Measurements from ENCODE around the gene TPCN2.
A peak's percentile ranks its signal among the peaks of the same experiment; 100 is the strongest.

TPCN2 gene

DNA sequence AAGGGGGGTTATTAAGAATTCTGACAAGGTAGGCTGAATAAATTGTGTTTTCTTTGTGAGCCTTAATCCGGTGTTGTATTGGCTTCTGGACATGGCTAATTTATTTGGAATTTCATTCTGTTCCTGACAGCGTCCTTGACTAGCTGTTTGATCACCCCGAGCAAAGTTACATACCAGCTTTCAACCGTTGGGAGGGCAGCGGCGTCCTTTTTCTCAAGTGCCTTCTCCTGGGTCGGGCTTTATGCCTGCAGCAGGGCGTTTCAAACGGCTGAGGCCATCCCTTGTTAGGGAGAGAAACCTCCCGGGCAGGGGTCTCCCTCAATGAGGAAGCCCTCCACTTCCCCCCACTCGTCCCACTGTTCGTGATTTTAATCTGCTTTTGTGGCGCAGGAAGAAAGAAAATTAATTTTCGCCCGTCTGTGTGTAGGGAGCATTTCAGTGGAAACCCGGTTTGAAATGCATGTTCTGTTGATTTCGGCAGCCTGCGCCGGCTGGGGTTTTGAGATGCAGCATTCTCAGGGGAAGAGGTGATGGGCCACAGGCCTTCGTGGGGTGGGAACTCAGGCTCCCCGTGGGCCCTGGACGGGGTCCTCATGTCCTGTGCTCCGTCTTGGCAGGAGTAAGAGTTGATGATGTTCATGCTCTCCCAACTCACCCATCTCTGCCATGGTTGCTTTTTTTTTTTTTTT, 104.1 kb downstream of the TPCN2 start:
- DNase-seq (ENCODE audit: low spot score), result no peak

GRCh38 chr11:69153661-69154060, 104.9 kb downstream of the TPCN2 start:
- no peak for DNase-seq (ENCODE audit: low spot score)

DNA sequence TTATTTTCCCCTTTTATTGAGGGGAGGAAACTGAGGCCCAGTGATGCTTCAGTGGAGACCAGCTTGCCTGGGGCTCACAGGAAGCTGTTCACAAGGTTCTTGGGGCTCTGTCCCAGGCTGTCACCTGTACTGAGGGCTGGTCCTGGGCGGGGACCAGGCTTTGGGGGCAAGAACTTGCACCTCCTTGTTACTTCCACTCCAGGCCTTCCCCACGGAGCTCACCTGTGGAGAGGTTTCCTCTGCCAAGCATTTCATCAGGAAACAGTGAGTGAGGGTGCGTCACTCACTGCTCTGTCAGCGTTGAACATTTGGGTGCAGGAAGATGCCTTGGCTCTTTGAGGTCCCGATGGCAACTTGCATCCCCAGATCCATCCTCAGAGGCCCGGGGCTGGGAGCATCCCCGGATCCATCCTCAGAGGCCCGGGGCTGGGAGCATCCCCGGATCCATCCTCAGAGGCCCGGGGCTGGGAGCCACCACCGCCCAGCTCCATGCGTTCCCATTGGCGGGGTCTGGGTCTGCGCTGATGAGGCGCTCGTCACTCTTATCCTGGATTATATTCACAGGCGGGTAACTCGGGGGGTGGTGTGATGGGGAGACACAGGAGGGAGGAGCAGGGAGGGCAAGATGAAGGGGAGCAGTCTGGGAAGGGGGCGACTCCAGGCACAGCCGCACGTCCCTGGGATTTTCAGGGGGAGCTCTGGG, 105.6 kb downstream of the TPCN2 start:
- no peak for DNase-seq (ENCODE audit: low spot score)

DNA sequence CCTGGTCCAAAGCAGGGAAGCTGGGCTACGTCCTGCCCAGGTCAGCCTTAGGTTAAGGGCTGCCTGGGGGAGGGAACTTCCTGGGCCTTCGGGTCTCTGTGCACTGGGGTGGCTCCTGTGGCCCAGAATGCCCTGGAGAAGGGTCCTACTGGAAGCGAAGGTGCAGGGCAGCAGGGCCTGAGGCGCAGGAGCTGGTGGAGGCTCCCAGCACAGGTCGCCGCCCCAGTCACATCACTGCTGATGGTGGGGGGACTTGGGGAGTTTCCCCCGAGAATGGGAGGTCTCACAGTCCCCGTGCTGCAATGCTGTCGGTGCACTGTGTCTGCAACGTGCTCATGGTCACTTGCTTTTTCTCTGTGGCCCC, 106.2 kb downstream of the TPCN2 start:
- DNase-seq (ENCODE audit: low spot score), result no peak

DNA sequence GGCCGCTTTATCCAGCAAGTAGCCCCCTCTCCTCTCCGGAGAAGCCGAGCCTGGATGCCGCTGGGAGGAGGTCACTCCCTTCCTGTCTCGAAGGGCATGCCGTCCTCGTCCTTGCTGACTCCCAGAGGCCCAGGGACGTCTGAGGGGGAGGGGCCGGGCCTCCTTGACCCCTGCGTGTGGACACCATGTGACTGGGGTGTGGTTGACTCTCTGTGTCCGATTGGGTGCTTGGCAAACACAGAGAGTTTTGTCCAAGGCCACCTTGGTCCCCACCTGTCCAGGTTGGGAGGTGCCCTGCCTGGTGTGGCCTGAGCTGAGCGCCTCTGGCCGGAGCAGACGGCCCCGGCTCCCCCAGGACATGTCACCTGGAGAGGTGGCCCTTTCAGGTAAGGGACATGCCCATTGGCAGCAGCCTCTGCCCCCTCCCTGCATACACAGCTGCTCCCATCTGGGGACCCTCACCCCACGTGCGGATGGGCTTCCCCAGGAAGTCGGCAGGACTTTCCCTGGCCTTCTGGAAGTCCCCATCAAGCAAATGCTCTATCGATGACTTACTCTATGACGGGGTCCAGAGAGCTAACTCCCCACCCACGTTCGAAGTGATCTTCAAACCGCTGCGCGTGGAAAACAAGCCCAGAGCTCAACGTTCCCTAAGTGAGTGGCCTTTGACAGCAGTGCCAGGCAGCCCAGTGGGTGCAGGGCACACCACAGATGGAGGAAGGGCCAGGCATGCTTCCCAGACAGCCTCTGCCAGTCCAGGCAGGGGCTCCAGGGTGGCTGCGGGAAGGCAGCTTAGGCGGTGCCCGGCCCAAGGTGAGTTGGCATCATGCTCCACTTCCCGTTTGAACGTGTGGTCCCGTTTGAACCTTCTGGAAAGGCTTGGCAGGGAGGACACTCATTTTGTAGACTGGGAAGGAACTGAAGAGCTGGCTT, 106.8 kb downstream of the TPCN2 start, which contains the start of gene SMIM38:
TSS of gene SMIM38 (plus strand) at position 634 of the 933 bp plus-strand sequence. CDS start 1,912 bp downstream, outside the sequence.
- no peak for DNase-seq (ENCODE audit: low spot score)

- DNase-seq (ENCODE audit: low spot score), result no peak
Measured at GRCh38 chr11:69156235-69156639, 107.5 kb downstream of the TPCN2 start.

DNA sequence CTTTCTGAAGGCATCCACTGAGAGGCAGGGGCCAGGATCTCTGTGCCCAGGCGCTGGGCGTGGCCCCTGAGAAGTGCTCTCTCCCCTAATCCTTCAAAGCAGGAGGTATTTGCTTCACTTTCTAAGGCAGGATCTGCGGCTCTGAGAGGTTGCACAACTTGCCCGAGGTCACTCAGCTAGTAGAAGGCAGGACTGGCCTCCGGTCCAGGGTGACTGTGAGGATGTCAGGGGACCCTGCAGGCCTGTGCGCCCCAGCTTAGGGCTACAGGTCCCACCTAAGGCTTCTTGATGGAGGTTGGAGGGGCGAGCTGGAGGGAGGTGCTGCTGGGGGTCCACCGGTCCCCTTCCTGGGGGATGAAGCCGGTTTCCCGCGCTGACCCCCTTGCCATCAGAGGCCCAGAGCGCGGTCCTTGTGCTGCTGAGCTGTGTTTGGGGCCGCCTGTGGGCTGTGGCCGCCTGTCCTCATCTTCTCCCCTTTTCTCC, 108.0 kb downstream of the TPCN2 start:
- DNase-seq (ENCODE audit: low spot score), result no peak

DNA sequence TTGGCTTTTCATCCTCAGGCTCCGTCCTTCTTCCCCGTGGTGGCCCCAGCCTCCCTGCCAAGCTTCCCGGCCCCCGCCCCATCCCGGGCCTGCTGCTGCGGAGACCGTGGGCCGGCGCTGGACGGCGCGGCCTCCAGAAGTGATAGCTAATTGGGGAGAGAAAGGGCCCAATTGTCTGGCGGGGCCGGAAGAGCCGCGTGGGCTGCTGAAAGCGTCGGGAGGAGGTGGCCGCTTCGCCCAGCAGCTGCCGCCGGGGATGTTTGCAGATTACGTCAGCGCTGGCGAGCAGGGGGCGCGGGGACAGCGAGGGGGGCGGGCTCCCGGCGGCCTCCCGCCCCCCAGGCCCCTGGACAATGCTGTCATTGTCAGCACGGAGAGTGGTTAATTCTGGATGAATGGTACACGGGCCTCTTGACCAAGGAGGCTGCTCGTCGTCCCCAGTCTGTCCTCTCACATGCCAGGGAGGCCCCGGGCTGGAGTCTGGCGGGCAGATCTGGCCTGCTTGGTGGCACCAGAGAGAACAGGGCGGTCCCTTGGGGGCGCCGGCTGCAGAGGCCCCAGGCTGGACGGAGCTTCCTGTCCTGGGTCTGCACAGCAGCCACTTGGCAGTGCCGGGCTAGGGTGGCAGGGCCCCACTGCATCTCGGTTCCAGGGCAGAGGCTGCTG, 108.6 kb downstream of the TPCN2 start:
- DNase-seq (ENCODE audit: low spot score), result peak; percentile 96

- no peak for DNase-seq (ENCODE audit: low spot score)
Measured at GRCh38 chr11:69157822-69158231, 109.1 kb downstream of the TPCN2 start.

- DNase-seq (ENCODE audit: low spot score), result peak; percentile 29
Measured at GRCh38 chr11:69158301-69159149, 109.8 kb downstream of the TPCN2 start.

GRCh38 chr11:69159150-69159852, 110.6 kb downstream of the TPCN2 start:
- no peak for DNase-seq (ENCODE audit: low spot score)

GRCh38 chr11:69160296-69161116, 111.8 kb downstream of the TPCN2 start:
- no peak for DNase-seq (ENCODE audit: low spot score)

- DNase-seq (ENCODE audit: low spot score), result no peak
Measured at GRCh38 chr11:69161117-69161407, 112.3 kb downstream of the TPCN2 start.

GRCh38 chr11:69162505-69162904, 113.8 kb downstream of the TPCN2 start:
- DNase-seq (ENCODE audit: low spot score), result no peak

GRCh38 chr11:69163842-69164241, 115.1 kb downstream of the TPCN2 start:
- DNase-seq (ENCODE audit: low spot score), result no peak

DNA sequence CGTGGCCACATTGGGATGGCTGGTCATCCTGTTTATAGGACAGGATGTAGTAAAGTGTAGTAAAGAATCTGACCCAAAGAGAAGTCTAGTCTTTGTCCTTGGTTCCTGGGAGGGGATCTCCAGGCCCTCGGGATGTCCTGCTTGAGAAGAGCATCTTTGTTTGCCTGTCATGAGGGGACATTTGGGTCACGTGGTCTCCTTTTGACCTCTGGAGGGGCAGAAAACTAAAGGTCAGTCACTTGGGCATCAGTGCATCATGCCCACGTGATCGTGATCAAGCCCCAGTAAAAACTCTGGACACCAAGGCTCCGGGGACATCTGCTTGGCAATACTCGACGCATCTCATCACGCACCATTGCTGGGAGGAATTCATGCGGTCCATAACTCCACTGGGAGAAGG, 116.1 kb downstream of the TPCN2 start:
- no peak for DNase-seq (ENCODE audit: low spot score)

- DNase-seq (ENCODE audit: low spot score), result no peak
Measured at GRCh38 chr11:69165775-69166174, 117.0 kb downstream of the TPCN2 start.

DNA sequence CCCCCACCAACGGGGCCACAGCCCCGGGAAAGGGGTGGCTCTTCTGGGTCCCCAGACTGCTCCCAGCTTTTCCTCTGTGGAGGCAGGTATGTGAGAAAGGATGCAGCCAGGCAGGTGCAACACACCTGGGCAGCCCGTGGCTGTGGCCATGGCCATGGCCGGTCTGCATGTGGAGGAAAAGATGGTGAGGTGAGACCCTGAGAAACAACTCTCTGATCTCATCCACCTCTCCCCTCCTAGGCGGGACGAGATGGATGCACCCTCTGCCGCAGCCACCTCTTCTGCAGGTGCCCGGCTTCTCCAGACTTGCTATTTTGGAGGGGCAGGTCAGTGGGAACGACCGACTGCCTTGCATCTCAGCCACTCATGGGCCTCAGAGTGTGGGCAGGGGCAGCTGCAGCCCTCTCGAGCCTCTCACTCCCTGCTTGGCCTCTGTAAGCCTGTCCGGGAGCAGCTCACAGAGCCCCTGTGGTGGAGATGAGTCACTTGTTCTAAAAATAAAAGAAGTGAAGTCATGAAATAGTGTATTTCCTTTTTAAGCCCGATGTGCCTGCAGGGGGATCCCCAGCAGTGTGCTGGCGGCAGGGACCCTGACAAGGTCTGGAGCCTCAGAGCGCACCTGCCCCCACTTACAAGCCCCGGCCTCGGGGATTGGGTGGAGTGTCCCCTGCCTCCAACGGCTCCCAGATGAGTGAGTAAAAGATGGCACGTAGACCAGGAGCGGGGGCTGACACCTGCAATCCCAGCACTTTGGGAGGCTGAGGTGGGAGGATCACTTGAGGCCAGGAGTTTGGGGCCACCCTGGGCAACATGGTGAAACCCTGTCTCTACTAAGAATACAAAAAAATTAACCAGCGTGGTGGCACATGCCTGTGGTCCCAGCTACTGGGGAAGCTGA, 117.7 kb downstream of the TPCN2 start:
- peak; percentile 27 for DNase-seq (ENCODE audit: low spot score)
